ENCODE results near the gene TANC1.

- TF ChIP-seq CTCF (conservative IDR thresholded peaks at IDR 0.05 in 1 of 2, IDR thresholded peaks at IDR 0.05 in 1 of 2; ENCODE audit: extremely low read depth in 1 of 2, insufficient read depth in 1 of 2, low read depth in 1 of 2, low read length in 2 of 2), result no peak
- no peak for TF ChIP-seq EZH2 (IDR thresholded peaks at IDR 0.05; ENCODE audit: borderline replicate concordance, low read length)
These were observed 49.4 kb downstream of the TANC1 start for GRCh38 chr2:159017837-159018236.
